Natural killer cell (primary cell): Measurements from ENCODE around the gene TMCC1. TPM values are rescaled to one million over a fixed set of nuclear protein-coding genes. Genes with fewer than 3 reads are reported as not detected.

ENCODE experiments used
- ATAC-seq, 3 donors: fragments of 150-1000 bp in 2 of 3; fragments of 200-7000 bp in 1 of 3; cut with Tn5 transposase; 1 replicate in 1 of 3; 2 replicates in 2 of 3; pipeline ENCODE4 v1.10.0; 2021; ENCODE audit warnings: mild to moderate bottlenecking in 2 of 3, moderate library complexity in 2 of 3
- DNase-seq, 2 donors: peaks; one replicate each; pipeline versions ENCODE4 v3.0.0 to v3.0.0-alpha.2; 2013 to 2021; ENCODE audit warnings: mixed read lengths in 1 of 2
- H3K27ac ChIP-seq: one replicate; pipeline ENCODE4 v1.5.1; 2013; ENCODE audit warnings: mild to moderate bottlenecking, low read length
- H3K27me3 ChIP-seq: one replicate; pipeline ENCODE4 v1.6.1; 2013; ENCODE audit warnings: low read length; ENCODE audit not compliant: control insufficient read depth, insufficient read depth
- H3K36me3 ChIP-seq: one replicate; pipeline ENCODE4 v1.6.1; 2013; ENCODE audit warnings: low read length; ENCODE audit not compliant: control insufficient read depth, insufficient read depth
- H3K4me1 ChIP-seq: one replicate; pipeline ENCODE4 v1.6.1; 2013; ENCODE audit warnings: low read length; ENCODE audit not compliant: control insufficient read depth, insufficient read depth
- H3K4me3 ChIP-seq: one replicate; pipeline ENCODE4 v1.5.1; 2013; ENCODE audit warnings: low read length
- H3K9me3 ChIP-seq: one replicate; pipeline ENCODE4 v1.6.1; 2013; ENCODE audit warnings: low read length; ENCODE audit not compliant: control insufficient read depth, insufficient read depth
- H3K27ac Mint-ChIP-seq, 2 donors: one replicate each; pipeline ENCODE4 v1.8.0; 2022; ENCODE audit warnings: mild to moderate bottlenecking in 2 of 2, mixed read lengths in 2 of 2, moderate library complexity in 1 of 2
- H3K27me3 Mint-ChIP-seq, 2 donors: one replicate each; pipeline ENCODE4 v1.8.0; 2022; ENCODE audit warnings: low read depth in 2 of 2, mixed read lengths in 2 of 2
- H3K36me3 Mint-ChIP-seq: one replicate; pipeline ENCODE4 v1.8.0; 2022; ENCODE audit warnings: mixed read lengths
- H3K4me1 Mint-ChIP-seq, 2 donors: one replicate each; pipeline ENCODE4 v1.8.0; 2022; ENCODE audit warnings: mixed read lengths in 2 of 2
- H3K4me3 Mint-ChIP-seq: one replicate; pipeline ENCODE4 v1.8.0; 2022; ENCODE audit warnings: mild to moderate bottlenecking, moderate library complexity, mixed read lengths
- H3K9me3 Mint-ChIP-seq, 2 donors: one replicate each; pipeline ENCODE4 v1.8.0; 2022; ENCODE audit warnings: mixed read lengths in 2 of 2
- CTCF ChIP-seq: fragments of 200-600 bp; IDR thresholded peaks from one replicate; pipeline ENCODE4 v1.8.0; 2022; ENCODE audit warnings: antibody characterized with exemption
- WGBS: methylation state at CpG from one replicate; pipeline ENCODE4 v1.1.7; 2013; ENCODE audit warnings: missing lambda C conversion rate; ENCODE audit not compliant: insufficient coverage; 5-methylcytosine and 5-hydroxymethylcytosine counted together
- intact Hi-C: fragments of 100-400 bp; cut with micrococcal nuclease; formaldehyde crosslinking; loops from one replicate; pipeline ENCODE4 v1.14.2; 2022
- total RNA-seq, 4 donors: library from RNA; stranded (reverse); fragments of 120-200 nt in 1 of 4; gene quantifications; one replicate each; pipeline versions ENCODE4 v1.2.3 to v1.2.4, GENCODE V29; 2013 to 2022

TMCC1 gene
- total RNA-seq, 3 donors from 2014 or later (not counting 1 experiment from before 2014, with no cell fraction given), result 26.4 to 36.7 (median 31.7) TPM

GRCh38 chr3:129796146-129796545 is 97.4 kb downstream of the TMCC1 start:
- H3K9me3 Mint-ChIP-seq, result no peaks in the 10 kb centered on the region
- no peak for TF ChIP-seq CTCF
- intact Hi-C loops, result no loop called here
- DNase-seq, result no peak
- Histone ChIP-seq H3K27me3 (no peaks in the 10 kb centered on the region), H3K36me3 (no peaks in the 10 kb centered on the region), H3K4me1 (peaks cover 11% of the 10 kb centered on the region), H3K27ac (no peak overlapping the region), H3K9me3 (no peaks in the 10 kb centered on the region), H3K4me3 (no peak overlapping the region)
- H3K36me3 Mint-ChIP-seq, result no peaks in the 10 kb centered on the region
- H3K27ac Mint-ChIP-seq, result no peak overlapping the region
- H3K27me3 Mint-ChIP-seq, result no peaks in the 10 kb centered on the region
- peaks cover 11 to 19% of the 10 kb centered on the region in 2 donors for H3K4me1 Mint-ChIP-seq
- no peak for ATAC-seq
- 96% methylated on average over 2 of the region's 4 CpGs for WGBS
- H3K4me3 Mint-ChIP-seq, result no peak overlapping the region

DNA sequence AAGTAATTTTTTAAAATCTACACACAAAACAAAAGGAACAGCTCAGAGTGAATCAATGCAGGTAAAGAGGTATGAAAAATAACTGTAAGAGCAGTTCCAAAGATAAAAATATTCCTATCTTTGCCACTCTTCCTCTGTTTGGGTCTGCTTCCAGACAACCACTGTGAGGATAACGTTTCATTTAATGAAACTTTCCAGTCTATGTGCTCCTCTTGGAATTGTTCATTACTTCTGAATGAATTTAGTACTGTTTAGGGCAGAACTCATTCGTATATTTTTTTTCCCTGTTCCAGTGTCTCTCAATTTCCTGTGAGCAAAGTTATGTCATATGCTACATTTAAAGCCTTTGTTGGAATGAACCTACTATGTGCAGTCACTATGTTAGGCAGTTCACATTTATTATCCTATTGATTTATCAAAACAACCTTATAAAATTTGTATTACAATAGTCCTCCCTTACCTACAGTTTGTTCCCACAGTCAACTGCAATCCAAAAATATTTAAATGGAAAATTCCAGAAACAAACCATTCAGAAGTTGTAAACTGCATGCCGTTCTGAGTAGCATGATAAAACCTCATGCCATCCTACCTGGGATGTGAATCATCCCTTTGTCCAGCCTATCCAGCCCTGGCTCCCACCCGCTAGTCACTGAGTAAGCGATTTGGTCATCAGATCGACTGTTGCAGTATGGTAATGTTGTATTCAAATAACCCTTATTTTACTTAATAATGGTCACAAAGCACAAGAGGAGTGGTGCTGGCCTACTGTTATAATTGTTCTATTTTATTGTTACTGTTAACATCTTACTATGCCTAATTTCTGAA is 98.1 kb downstream of the TMCC1 start:
- no peak for ATAC-seq
- 69% methylated on average over 3 of the region's 6 CpGs for WGBS
- H3K27me3 ChIP-seq, result no peaks in the 10 kb centered on the region
- no peak overlapping the region for H3K4me3 ChIP-seq
- H3K27me3 Mint-ChIP-seq, result no peaks in the 10 kb centered on the region
- H3K9me3 Mint-ChIP-seq, result no peaks in the 10 kb centered on the region
- H3K4me1 ChIP-seq, result peaks cover 11% of the 10 kb centered on the region
- intact Hi-C loops, result no loop called here
- no peak overlapping the region for H3K27ac ChIP-seq
- peaks cover 11 to 19% of the 10 kb centered on the region in 2 donors for H3K4me1 Mint-ChIP-seq
- TF ChIP-seq CTCF, result no peak
- no peak overlapping the region for H3K4me3 Mint-ChIP-seq
- H3K9me3 ChIP-seq, result no peaks in the 10 kb centered on the region
- H3K27ac Mint-ChIP-seq, result peak overlapping the region in 1 of 2 donors; percentile 18
- H3K36me3 Mint-ChIP-seq, result no peaks in the 10 kb centered on the region
- no peaks in the 10 kb centered on the region for H3K36me3 ChIP-seq
- DNase-seq, result no peak

- peak in 2 of 3 donors; percentile 32 to 46 for ATAC-seq
- Histone ChIP-seq H3K36me3 (no peaks in the 10 kb centered on the region), H3K4me3 (no peak overlapping the region), H3K9me3 (no peaks in the 10 kb centered on the region), H3K27ac (no peak overlapping the region), H3K27me3 (no peaks in the 10 kb centered on the region), H3K4me1 (peaks cover 11% of the 10 kb centered on the region)
- 24% methylated on average over 7 of the region's 14 CpGs for WGBS
- peak overlapping the region in 1 of 2 donors; percentile 18 for H3K27ac Mint-ChIP-seq
- no peaks in the 10 kb centered on the region for H3K9me3 Mint-ChIP-seq
- no peak overlapping the region for H3K4me3 Mint-ChIP-seq
- DNase-seq, result peak in 1 of 2 donors; percentile 9
- H3K27me3 Mint-ChIP-seq, result no peaks in the 10 kb centered on the region
- intact Hi-C loops, result no loop called here
- TF ChIP-seq CTCF, result no peak
- H3K4me1 Mint-ChIP-seq, result peaks cover 11 to 19% of the 10 kb centered on the region in 2 donors
- H3K36me3 Mint-ChIP-seq, result no peaks in the 10 kb centered on the region
Observed at GRCh38 chr3:129794311-129795185, 99.0 kb downstream of the TMCC1 start.
